ENCODE measurements around the gene RAB15.

The RAB15 gene

DNA sequence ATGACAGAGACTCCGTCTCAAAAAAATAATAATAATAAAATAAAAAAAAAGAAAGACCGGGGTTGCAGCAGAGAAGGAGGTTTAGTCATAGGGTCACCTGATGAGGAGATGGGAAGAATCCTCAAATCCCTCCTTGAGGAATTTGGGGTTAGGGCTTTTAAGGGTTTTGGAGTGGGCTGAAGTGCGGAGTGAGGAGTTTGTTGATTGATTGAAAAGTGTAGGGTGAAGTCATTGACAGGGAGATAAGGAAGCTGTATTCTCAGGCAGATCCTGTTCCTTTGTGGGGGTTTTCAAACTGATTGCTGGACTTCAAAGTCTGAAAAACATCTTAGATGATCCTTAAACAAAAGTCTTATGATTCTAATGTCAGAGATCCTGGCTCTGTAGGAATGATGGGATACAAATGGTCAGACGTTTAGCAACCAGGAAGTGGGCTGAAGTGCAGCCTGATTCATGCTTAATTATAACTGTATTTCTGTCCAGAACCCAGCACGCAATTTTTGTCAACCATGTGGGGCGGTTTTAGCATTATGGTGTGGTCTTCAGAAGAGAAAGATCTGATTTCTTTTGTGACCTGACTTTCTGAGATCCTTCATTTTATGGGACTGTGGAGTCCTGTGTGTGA, 30.6 kb upstream of the RAB15 start:
- Histone ChIP-seq H3K9me3 (ENCODE audit: control insufficient read depth, insufficient read depth, low read length) (no peaks in the 10 kb centered on the region), H3K27ac (ENCODE audit: low read depth, low read length) (no peak overlapping the region), H3K4me1 (ENCODE audit: control insufficient read depth, insufficient read depth, low read length) (peaks cover 16% of the 10 kb centered on the region), H3K36me3 (ENCODE audit: control insufficient read depth, insufficient read depth, low read length) (no peaks in the 10 kb centered on the region), H3K27me3 (ENCODE audit: control insufficient read depth, insufficient read depth, low read length) (no peaks in the 10 kb centered on the region), H3K4me3 (ENCODE audit: low read depth, low read length) (no peak overlapping the region), H3K9ac (ENCODE audit: low read depth, low read length) (no peak overlapping the region)

DNA sequence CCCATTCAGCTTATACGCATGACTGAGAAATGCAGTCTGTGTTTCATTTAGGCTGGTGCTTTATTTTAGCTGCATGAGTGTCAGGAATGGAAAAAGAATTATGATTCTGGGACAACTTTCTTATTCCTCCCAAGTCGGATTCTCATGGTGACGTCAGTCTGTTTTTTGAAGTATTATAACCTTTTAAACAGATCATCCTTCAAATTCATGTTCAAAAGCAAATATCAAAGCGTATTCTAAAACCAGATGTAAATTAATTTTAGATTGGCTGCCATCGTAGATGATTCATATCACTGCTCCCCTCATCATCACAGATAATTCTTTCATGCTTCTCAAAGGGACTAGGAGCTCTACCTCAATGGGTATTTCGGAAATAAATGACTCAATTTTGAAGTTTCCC, 29.6 kb upstream of the RAB15 start:
- no peaks in the 10 kb centered on the region for H3K27me3 ChIP-seq (ENCODE audit: control insufficient read depth, insufficient read depth, low read length)
- peaks cover 23% of the 10 kb centered on the region for H3K4me1 ChIP-seq (ENCODE audit: control insufficient read depth, insufficient read depth, low read length)
- H3K27ac ChIP-seq (ENCODE audit: low read depth, low read length) = no peak overlapping the region
- H3K9ac ChIP-seq (ENCODE audit: low read depth, low read length) = no peak overlapping the region
- no peak overlapping the region for H3K4me3 ChIP-seq (ENCODE audit: low read depth, low read length)
- no peaks in the 10 kb centered on the region for H3K36me3 ChIP-seq (ENCODE audit: control insufficient read depth, insufficient read depth, low read length)
- no peaks in the 10 kb centered on the region for H3K9me3 ChIP-seq (ENCODE audit: control insufficient read depth, insufficient read depth, low read length)

DNA sequence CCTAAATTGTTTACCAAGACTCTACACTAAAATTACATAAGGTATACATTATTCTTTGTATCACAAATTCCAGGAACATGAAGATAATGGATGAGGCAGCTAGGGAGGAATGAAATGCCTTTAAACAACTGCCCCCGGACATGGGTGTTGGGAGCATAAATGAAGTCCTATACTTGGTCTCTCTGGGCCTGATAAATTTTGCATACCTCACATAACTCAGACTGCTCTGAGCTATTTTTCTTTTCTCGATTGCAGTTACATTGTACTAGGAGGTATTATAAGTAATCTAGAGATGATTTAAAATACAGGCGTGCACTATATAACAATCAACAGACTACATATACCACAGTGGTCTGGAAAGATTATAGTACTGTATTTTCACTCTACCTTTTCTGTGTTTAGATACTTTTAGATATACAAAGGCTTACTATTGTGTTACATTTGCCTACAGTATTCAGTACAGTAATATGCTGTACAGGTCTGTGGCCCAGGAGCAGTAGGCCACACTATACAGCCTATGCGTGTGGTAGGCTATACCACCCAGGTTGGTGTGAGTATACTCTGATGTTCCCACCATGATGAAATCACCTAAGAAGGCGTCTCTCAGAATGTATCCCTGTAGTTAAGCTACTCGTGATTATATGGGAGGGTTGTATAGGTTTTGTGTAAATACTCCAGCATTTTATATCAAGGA, 28.9 kb upstream of the RAB15 start:
- no peak overlapping the region for H3K27ac ChIP-seq (ENCODE audit: low read depth, low read length)
- no peaks in the 10 kb centered on the region for H3K27me3 ChIP-seq (ENCODE audit: control insufficient read depth, insufficient read depth, low read length)
- no peaks in the 10 kb centered on the region for H3K9me3 ChIP-seq (ENCODE audit: control insufficient read depth, insufficient read depth, low read length)
- peaks cover 23% of the 10 kb centered on the region for H3K4me1 ChIP-seq (ENCODE audit: control insufficient read depth, insufficient read depth, low read length)
- no peak overlapping the region for H3K4me3 ChIP-seq (ENCODE audit: low read depth, low read length)
- no peaks in the 10 kb centered on the region for H3K36me3 ChIP-seq (ENCODE audit: control insufficient read depth, insufficient read depth, low read length)
- no peak overlapping the region for H3K9ac ChIP-seq (ENCODE audit: low read depth, low read length)

DNA sequence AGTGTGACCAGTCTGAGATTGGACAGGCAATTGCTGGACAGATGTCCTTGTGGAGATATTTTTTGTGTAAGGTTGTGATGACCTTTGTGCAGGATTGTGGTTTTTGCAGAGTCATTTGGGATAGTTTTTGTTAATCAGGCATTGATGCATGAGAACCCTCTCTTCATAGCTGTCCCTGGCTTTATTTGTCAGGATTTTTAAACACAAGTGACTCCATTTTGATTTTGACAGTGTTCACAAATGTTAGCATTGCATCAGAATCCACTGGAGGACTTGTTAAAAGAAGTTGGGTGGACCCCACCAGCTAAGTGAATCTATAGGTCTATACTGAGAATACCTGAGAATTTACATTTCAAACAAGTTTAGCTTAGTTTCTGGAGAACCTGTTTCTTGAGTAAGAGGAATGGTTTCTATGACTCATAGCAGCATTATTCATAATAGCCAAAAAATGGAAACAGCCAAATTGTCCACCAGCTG, 26.4 kb upstream of the RAB15 start:
- no peak overlapping the region for H3K4me3 ChIP-seq (ENCODE audit: low read depth, low read length)
- no peaks in the 10 kb centered on the region for H3K27me3 ChIP-seq (ENCODE audit: control insufficient read depth, insufficient read depth, low read length)
- peaks cover 19% of the 10 kb centered on the region for H3K4me1 ChIP-seq (ENCODE audit: control insufficient read depth, insufficient read depth, low read length)
- H3K9ac ChIP-seq (ENCODE audit: low read depth, low read length) = no peak overlapping the region
- H3K9me3 ChIP-seq (ENCODE audit: control insufficient read depth, insufficient read depth, low read length) = no peaks in the 10 kb centered on the region
- no peak overlapping the region for H3K27ac ChIP-seq (ENCODE audit: low read depth, low read length)
- H3K36me3 ChIP-seq (ENCODE audit: control insufficient read depth, insufficient read depth, low read length) = no peaks in the 10 kb centered on the region

DNA sequence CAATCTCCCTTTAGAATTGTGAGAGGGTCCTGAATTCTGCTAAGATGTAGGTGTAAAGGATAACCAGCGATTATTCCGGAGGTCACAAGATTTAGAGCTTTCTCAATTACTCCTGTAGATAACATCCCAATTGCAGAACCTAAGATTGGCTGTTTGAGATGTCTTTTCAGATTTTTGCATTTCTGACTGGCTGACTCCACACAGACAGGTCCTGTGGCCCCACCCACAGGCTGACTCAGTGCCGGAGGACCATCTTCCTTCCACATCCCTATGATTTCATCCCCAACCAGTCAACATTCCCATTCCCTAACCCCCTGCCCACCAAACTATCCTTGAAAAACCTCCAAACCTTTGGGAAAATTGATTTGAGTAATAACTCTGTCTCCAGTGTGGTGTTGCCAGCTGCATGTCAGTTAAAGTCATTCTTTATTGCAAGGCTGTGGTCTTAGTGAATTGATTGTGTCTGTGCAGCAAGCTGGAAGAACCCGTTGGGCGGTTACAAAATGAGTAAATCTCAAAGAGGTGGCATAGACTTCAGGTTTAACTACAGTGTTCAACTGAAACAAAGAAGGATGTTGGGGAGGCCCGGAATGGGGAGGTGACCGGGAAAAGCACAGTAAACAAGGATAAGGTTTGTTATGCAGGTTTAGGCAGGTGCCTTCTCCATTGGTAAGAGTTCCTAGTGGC, 25.1 kb upstream of the RAB15 start:
- Histone ChIP-seq H3K9me3 (ENCODE audit: control insufficient read depth, insufficient read depth, low read length) (no peaks in the 10 kb centered on the region), H3K27me3 (ENCODE audit: control insufficient read depth, insufficient read depth, low read length) (no peaks in the 10 kb centered on the region), H3K4me1 (ENCODE audit: control insufficient read depth, insufficient read depth, low read length) (peaks cover 14% of the 10 kb centered on the region), H3K27ac (ENCODE audit: low read depth, low read length) (no peak overlapping the region), H3K4me3 (ENCODE audit: low read depth, low read length) (no peak overlapping the region), H3K36me3 (ENCODE audit: control insufficient read depth, insufficient read depth, low read length) (no peaks in the 10 kb centered on the region), H3K9ac (ENCODE audit: low read depth, low read length) (no peak overlapping the region)

DNA sequence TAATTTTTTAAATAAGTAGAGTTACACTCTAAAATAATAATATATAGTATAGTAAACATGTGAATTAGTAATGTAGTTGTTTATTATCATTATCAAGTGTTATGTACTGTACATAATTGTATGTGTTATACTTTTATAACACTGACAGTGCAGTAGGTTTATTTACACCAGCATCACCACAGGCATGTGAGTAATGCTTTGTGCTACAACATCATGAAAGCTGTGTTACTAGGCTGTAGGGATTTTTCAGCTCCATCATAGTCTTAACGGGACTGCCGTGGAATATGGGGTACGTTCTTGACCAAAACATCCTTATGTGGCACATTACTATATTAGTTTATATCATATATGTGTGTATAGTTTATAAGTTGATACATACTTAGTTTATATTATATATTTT, 23.2 kb upstream of the RAB15 start:
- no peaks in the 10 kb centered on the region for H3K9me3 ChIP-seq (ENCODE audit: control insufficient read depth, insufficient read depth, low read length)

DNA sequence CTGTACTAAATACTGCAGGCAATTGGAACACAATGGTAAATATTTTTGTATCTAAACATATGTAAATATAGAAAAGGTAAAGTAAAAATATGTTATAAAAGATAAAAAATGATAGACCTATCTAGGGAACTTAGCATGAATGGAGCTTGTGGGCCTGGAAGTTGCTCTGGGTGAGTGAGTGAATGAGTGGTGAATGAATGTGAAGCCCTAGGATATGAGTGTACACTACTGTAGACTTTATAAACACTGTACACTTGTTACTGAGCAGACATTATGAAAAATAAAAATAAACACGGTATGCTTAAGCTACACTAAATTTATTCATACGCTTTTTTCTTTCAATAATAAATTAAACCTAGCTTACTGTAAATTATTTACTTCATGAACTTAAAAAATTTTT, 22.4 kb upstream of the RAB15 start:
- Histone ChIP-seq H3K9me3 (ENCODE audit: control insufficient read depth, insufficient read depth, low read length) (no peaks in the 10 kb centered on the region), H3K4me1 (ENCODE audit: control insufficient read depth, insufficient read depth, low read length) (peaks cover 14% of the 10 kb centered on the region), H3K27me3 (ENCODE audit: control insufficient read depth, insufficient read depth, low read length) (no peaks in the 10 kb centered on the region), H3K4me3 (ENCODE audit: low read depth, low read length) (no peak overlapping the region), H3K27ac (ENCODE audit: low read depth, low read length) (no peak overlapping the region), H3K36me3 (ENCODE audit: control insufficient read depth, insufficient read depth, low read length) (no peaks in the 10 kb centered on the region), H3K9ac (ENCODE audit: low read depth, low read length) (no peak overlapping the region)

More for the DNA sequence above, 23.2 kb upstream of the RAB15 start:
- Histone ChIP-seq H3K4me1 (ENCODE audit: control insufficient read depth, insufficient read depth, low read length) (peaks cover 14% of the 10 kb centered on the region), H3K27me3 (ENCODE audit: control insufficient read depth, insufficient read depth, low read length) (no peaks in the 10 kb centered on the region), H3K9ac (ENCODE audit: low read depth, low read length) (no peak overlapping the region), H3K4me3 (ENCODE audit: low read depth, low read length) (no peak overlapping the region), H3K27ac (ENCODE audit: low read depth, low read length) (no peak overlapping the region), H3K36me3 (ENCODE audit: control insufficient read depth, insufficient read depth, low read length) (no peaks in the 10 kb centered on the region)

DNA sequence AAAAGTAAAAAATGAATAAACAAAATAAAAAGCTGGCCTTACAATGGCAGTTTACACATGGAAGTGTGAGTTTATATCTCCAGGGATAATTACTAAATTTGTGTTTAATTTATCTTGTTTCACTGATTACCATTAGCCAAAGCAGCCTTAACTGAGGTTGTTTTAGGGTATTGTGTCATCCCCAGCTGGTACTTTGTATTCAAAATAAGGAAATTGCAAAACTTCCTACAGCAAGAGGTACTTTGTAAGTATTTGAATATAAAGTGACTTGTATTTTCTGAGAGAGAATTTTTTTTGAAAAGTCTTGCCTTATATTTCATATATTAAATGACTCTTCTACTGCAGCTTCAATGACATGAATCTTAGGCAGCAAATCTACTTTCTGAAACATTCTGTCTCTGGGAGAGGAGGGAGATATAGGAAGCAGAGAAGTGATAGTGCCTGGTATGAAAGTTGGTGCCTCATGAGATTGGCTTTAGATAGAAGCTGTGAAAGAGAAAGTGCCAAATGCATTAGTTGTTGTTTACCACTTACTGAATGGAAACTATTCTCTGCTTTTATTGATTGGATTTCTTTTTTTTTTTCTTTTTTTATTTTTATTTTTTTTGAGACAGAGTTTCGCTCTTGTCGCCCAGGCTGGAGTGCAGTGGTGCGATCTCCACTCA, 21.3 kb upstream of the RAB15 start:
- peaks cover 14% of the 10 kb centered on the region for H3K4me1 ChIP-seq (ENCODE audit: control insufficient read depth, insufficient read depth, low read length)
- H3K4me3 ChIP-seq (ENCODE audit: low read depth, low read length) = no peak overlapping the region
- no peak overlapping the region for H3K9ac ChIP-seq (ENCODE audit: low read depth, low read length)
- no peaks in the 10 kb centered on the region for H3K27me3 ChIP-seq (ENCODE audit: control insufficient read depth, insufficient read depth, low read length)
- no peak overlapping the region for H3K27ac ChIP-seq (ENCODE audit: low read depth, low read length)
- H3K9me3 ChIP-seq (ENCODE audit: control insufficient read depth, insufficient read depth, low read length) = no peaks in the 10 kb centered on the region
- no peaks in the 10 kb centered on the region for H3K36me3 ChIP-seq (ENCODE audit: control insufficient read depth, insufficient read depth, low read length)

DNA sequence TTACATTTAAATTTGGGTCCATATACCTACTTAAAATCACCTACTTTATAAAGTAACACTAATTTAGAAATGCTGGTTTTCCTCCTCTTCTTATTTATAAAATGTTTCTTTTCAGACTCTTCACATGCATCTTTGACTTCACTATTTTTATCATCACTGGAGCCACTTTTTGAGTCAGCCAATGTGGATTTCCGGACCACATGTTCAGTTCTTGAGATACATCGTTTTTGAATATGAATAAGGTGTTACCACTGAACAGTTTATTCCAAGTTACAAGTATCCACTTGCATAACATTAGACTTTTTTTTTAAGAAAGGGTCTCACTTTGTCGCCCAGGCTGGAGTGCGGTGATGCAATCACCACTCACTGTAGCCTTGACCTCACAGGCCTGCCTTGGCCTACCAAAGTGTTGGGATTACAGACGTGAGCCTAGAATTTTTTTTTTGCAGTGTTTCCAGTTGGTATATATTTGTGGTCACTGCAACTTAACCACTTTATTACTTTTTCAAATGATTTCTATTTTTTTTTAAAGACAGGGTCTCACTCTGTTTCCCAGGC, 20.3 kb upstream of the RAB15 start:
- H3K4me3 ChIP-seq (ENCODE audit: low read depth, low read length) = no peak overlapping the region
- no peaks in the 10 kb centered on the region for H3K27me3 ChIP-seq (ENCODE audit: control insufficient read depth, insufficient read depth, low read length)
- H3K9me3 ChIP-seq (ENCODE audit: control insufficient read depth, insufficient read depth, low read length) = no peaks in the 10 kb centered on the region
- no peaks in the 10 kb centered on the region for H3K36me3 ChIP-seq (ENCODE audit: control insufficient read depth, insufficient read depth, low read length)
- peaks cover 11% of the 10 kb centered on the region for H3K4me1 ChIP-seq (ENCODE audit: control insufficient read depth, insufficient read depth, low read length)
- H3K9ac ChIP-seq (ENCODE audit: low read depth, low read length) = no peak overlapping the region
- no peak overlapping the region for H3K27ac ChIP-seq (ENCODE audit: low read depth, low read length)

DNA sequence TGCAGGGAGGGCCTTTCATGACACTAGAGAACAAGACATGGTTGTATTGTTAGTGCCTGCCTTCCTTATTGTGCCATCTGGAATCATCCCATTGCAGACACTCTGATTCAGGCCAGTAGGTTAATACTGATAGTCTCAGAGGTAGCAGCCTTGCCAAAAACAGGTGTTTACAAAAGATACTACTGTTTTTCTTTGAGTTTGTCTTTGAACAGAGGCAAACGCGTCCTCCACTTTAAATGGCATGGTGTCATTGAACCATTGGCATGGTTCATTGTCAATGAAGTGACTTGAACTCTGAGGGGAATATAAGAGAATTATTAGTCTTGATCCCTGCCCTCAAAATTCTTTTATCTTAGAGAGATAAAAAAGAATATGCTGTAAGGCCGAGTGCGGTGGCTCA, 18.8 kb upstream of the RAB15 start:
- Histone ChIP-seq H3K9me3 (ENCODE audit: control insufficient read depth, insufficient read depth, low read length) (no peaks in the 10 kb centered on the region), H3K27ac (ENCODE audit: low read depth, low read length) (no peak overlapping the region), H3K4me1 (ENCODE audit: control insufficient read depth, insufficient read depth, low read length) (peaks cover 10% of the 10 kb centered on the region; the same call in 1 of the 2 replicates), H3K9ac (ENCODE audit: low read depth, low read length) (no peak overlapping the region), H3K4me3 (ENCODE audit: low read depth, low read length) (no peak overlapping the region), H3K27me3 (ENCODE audit: control insufficient read depth, insufficient read depth, low read length) (peaks cover 4% of the 10 kb centered on the region; the same call in 1 of the 2 replicates), H3K36me3 (ENCODE audit: control insufficient read depth, insufficient read depth, low read length) (no peaks in the 10 kb centered on the region)

Data from HUES48 (cell line).